T-cell (primary cell): ENCODE results near the gene UGT1A5. TPM values are rescaled to one million over a fixed set of nuclear protein-coding genes. Genes with fewer than 3 reads are reported as not detected.

ENCODE experiments used
- ATAC-seq, 4 experiments: fragments of 200-7000 bp in 3 of 4; fragments of 150-1000 bp in 1 of 4; cut with Tn5 transposase; replicated peaks in 1 of 4; 1 replicate in 3 of 4; 2 replicates in 1 of 4; pipeline ENCODE4 v1.10.0; 2021; ENCODE audit warnings: moderate library complexity in 3 of 4, mild to moderate bottlenecking in 2 of 4, moderate number of reproducible peaks in 1 of 4
- CTCF ChIA-PET, 2 donors: fragments of 300-600 bp; sonication (Branson Sonifier 250); formaldehyde crosslinking; loops; one replicate each; lab custom pipeline; 2022; ENCODE audit warnings: antibody characterized with exemption in 2 of 2; lab: Charles Lee
- POLR2A ChIA-PET, 2 donors: fragments of 300-600 bp; sonication (Branson Sonifier 250); formaldehyde crosslinking; loops; one replicate each; lab custom pipeline; 2022; ENCODE audit warnings: antibody characterized with exemption in 2 of 2; lab: Charles Lee
- DNase-seq, 35 experiments: peaks; one replicate each; pipeline versions ENCODE4 v3.0.0 to v3.0.0-alpha.2; 2013 to 2023
- H3K27ac ChIP-seq: one replicate; pipeline ENCODE4 v1.5.1; 2013; ENCODE audit warnings: low read length
- H3K27me3 ChIP-seq, 2 experiments: replicated peaks in 1 of 2; 1 replicate in 1 of 2; 2 replicates in 1 of 2; pipeline versions ENCODE4 v1.6.1 to v1.7.0; 2013; ENCODE audit warnings: low read length in 1 of 2, mixed read lengths in 1 of 2; ENCODE audit not compliant: control insufficient read depth in 2 of 2, insufficient read depth in 2 of 2; ENCODE audit errors: extremely low read depth in 1 of 2
- H3K36me3 ChIP-seq, 2 donors: 1 replicate in 1 of 2; 2 replicates in 1 of 2; pipeline versions ENCODE4 v1.6.1 to v1.7.0; 2013; ENCODE audit warnings: low read length in 1 of 2; ENCODE audit not compliant: control insufficient read depth in 2 of 2, insufficient read depth in 1 of 2; ENCODE audit errors: extremely low read depth in 1 of 2
- H3K4me1 ChIP-seq, 2 experiments: 1 replicate in 1 of 2; 2 replicates in 1 of 2; pipeline versions ENCODE4 v1.6.1 to v1.7.0; 2013; ENCODE audit warnings: low read length in 2 of 2, mixed read lengths in 1 of 2; ENCODE audit not compliant: insufficient read depth in 2 of 2, control insufficient read depth in 1 of 2; ENCODE audit errors: extremely low read depth in 1 of 2
- H3K4me3 ChIP-seq, 2 donors: 1 replicate in 1 of 2; 2 replicates in 1 of 2; pipeline versions ENCODE4 v1.5.1 to v1.7.0; 2013; ENCODE audit warnings: mild to moderate bottlenecking in 2 of 2, low read length in 1 of 2, moderate library complexity in 1 of 2; ENCODE audit not compliant: control insufficient read depth in 1 of 2; ENCODE audit errors: extremely low read depth in 1 of 2
- H3K9me3 ChIP-seq: 2 replicates; pipeline ENCODE4 v1.7.0; 2013
- H3K27ac Mint-ChIP-seq, 2 donors: one replicate each; pipeline ENCODE4 v1.8.0; 2020 to 2021; ENCODE audit warnings: mild to moderate bottlenecking in 2 of 2, mixed read lengths in 2 of 2
- H3K27me3 Mint-ChIP-seq, 2 donors: one replicate each; pipeline ENCODE4 v1.8.0; 2021 to 2022; ENCODE audit warnings: mixed read lengths in 2 of 2
- H3K36me3 Mint-ChIP-seq: one replicate; pipeline ENCODE4 v1.8.0; 2021; ENCODE audit warnings: mixed read lengths
- H3K4me1 Mint-ChIP-seq, 3 donors: one replicate each; pipeline ENCODE4 v1.8.0; 2020 to 2022; ENCODE audit warnings: mixed read lengths in 3 of 3, mild to moderate bottlenecking in 1 of 3
- H3K4me3 Mint-ChIP-seq, 3 donors: one replicate each; pipeline ENCODE4 v1.8.0; 2020 to 2022; ENCODE audit warnings: mild to moderate bottlenecking in 3 of 3, mixed read lengths in 3 of 3, moderate library complexity in 3 of 3
- H3K9me3 Mint-ChIP-seq, 3 donors: one replicate each; pipeline ENCODE4 v1.8.0; 2020 to 2022; ENCODE audit warnings: mixed read lengths in 3 of 3
- WGBS: methylation state at CpG from one replicate; pipeline ENCODE4 v1.1.5; 2013; ENCODE audit warnings: missing lambda C conversion rate; ENCODE audit not compliant: insufficient coverage; 5-methylcytosine and 5-hydroxymethylcytosine counted together
- total RNA-seq, 35 experiments: library from RNA in 6 of 35; stranded (reverse) in 6 of 35; fragments of 120-200 nt in 1 of 35; gene quantifications; one replicate each; pipeline versions ENCODE4 v1.2.1 to v1.2.4 and lab custom pipeline; 2013 to 2026

The UGT1A5 gene
- total RNA-seq, 5 donors from 2014 or later (not counting 1 experiment from before 2014, with no cell fraction given) = not detected

DNA sequence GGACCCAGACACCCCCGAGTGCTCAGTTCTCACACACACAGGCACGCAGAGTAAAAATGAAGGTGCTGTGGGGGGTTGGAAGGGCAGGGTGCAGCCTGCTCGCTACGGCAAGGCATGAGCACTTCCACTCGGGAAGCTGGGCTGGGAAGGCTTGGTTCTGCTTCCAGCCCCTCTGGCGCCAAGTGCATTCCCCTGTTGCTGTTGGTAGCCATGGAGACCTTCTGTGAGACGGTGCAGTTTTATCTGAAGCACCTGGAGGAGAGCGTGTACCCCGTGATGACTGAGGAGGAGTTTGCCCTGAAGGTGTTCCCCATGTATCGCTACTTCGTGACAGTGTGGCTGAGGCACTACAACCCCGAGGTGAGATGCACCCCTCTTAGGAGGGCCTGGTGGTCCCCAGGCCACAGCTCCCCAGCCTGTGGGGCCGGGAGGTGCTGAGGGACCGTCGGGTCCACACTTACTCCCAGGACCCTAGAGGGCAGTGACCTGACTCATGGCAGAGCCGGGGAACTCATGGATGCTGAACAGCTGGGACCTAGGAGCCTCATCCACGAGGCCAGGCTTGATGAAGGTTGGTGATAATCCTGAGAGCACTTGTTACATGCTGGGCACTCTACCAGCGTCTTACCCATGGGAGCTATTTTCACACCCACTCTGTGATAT, 80.9 kb downstream of the UGT1A5 start:
- Mint-ChIP-seq H3K36me3 (no peaks in the 10 kb centered on the region), H3K4me3 (no peak overlapping the region), H3K9me3 (no peaks in the 10 kb centered on the region), H3K27me3 (peaks cover 3 to 6% of the 10 kb centered on the region in 2 donors), H3K27ac (no peak overlapping the region), H3K4me1 (no peaks in the 10 kb centered on the region)
- Histone ChIP-seq H3K9me3 (no peaks in the 10 kb centered on the region), H3K36me3 (no peaks in the 10 kb centered on the region), H3K4me1 (no peaks in the 10 kb centered on the region), H3K4me3 (no peak overlapping the region), H3K27me3 (peaks cover 0 to 10% of the 10 kb centered on the region in 2 experiments), H3K27ac (no peak overlapping the region)
- CTCF ChIA-PET = no interaction called here
- POLR2A ChIA-PET = no interaction called here
- WGBS = 80% methylated on average over 11 of the region's 18 CpGs
- DNase-seq (no peak), ATAC-seq (no peak)

DNA sequence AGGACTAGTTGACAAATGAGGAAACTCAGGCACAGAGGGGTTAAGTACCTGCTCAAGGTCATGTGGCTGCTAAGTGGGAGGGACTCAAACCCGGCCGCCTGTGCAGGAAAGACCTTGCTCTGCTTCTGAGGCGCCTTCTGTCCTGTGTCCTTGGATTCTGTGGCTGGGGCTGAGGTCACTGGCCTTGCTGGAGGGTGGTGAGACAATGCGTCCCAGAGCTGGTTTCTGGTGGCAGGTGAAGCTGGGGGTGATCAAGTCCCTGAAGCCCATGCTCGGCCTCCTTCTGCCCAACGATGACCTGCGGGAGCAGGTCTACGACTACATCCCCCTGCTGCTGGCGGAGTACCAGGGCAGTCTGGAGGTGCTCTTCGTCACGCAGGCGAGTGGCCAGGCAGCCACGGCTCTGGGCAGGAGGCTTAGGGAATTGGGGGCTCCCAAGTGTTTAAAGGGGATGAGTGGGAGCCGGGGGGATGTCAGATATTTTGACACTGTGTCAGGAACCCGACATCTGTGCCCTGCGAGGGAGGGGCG, 81.5 kb downstream of the UGT1A5 start:
- Mint-ChIP-seq H3K27me3 (peaks cover 3 to 6% of the 10 kb centered on the region in 2 donors), H3K9me3 (no peaks in the 10 kb centered on the region), H3K4me3 (no peak overlapping the region), H3K36me3 (no peaks in the 10 kb centered on the region), H3K27ac (no peak overlapping the region), H3K4me1 (no peaks in the 10 kb centered on the region)
- no peaks in the 10 kb centered on the region for H3K36me3 ChIP-seq
- H3K9me3 ChIP-seq = no peaks in the 10 kb centered on the region
- H3K4me3 ChIP-seq = no peak overlapping the region
- DNase-seq (no peak), ATAC-seq (no peak)
- POLR2A ChIA-PET = no interaction called here
- peaks cover 0 to 14% of the 10 kb centered on the region in 2 experiments for H3K27me3 ChIP-seq
- no peaks in the 10 kb centered on the region for H3K4me1 ChIP-seq
- no peak overlapping the region for H3K27ac ChIP-seq
- WGBS = 80% methylated on average over 17 of the region's 17 CpGs
- CTCF ChIA-PET = no interaction called here

DNA sequence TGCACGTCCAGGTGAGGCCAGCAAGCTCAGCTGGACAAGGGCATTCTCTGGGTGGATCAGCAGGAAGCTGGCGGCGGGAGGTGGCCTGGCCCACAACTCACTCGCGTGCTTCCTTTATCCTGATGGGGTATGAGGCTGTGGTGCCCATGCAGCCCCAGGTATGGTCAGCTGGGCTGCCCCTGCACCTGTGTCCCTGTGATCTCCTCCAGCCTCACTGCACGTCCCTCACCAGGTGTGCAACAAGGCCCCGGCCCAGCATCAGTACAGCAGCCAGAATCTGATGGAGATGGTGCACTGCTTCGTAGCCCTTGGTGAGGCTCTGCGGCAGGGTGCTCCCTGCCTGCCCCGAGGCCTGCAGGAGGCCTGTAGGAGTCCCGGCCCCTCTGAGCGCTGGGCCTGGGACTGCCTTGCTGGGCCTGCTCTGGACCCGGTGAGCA, 83.0 kb downstream of the UGT1A5 start:
- H3K4me3 ChIP-seq = no peak overlapping the region
- H3K9me3 ChIP-seq = no peaks in the 10 kb centered on the region
- Mint-ChIP-seq H3K4me3 (no peak overlapping the region), H3K9me3 (peaks cover 0 to 5% (median 0%) of the 10 kb centered on the region in 3 donors), H3K27me3 (peaks cover 3 to 6% of the 10 kb centered on the region in 2 donors), H3K36me3 (no peaks in the 10 kb centered on the region), H3K4me1 (no peaks in the 10 kb centered on the region), H3K27ac (no peak overlapping the region)
- WGBS = 85% methylated on average over 13 of the region's 13 CpGs
- no peak overlapping the region for H3K27ac ChIP-seq
- no peaks in the 10 kb centered on the region for H3K4me1 ChIP-seq
- DNase-seq = peak in 1 of 35 experiments; percentile 9
- no peaks in the 10 kb centered on the region for H3K36me3 ChIP-seq
- POLR2A ChIA-PET = interaction anchor here in 1 of 2 donors (0.5 kb wide), 1 partner anchor 190 kb away, joined by 3 read pairs; no protein-coding TSS in a partner anchor
- CTCF ChIA-PET = no interaction called here
- ATAC-seq = no peak
- peaks cover 0 to 17% of the 10 kb centered on the region in 2 experiments for H3K27me3 ChIP-seq

DNA sequence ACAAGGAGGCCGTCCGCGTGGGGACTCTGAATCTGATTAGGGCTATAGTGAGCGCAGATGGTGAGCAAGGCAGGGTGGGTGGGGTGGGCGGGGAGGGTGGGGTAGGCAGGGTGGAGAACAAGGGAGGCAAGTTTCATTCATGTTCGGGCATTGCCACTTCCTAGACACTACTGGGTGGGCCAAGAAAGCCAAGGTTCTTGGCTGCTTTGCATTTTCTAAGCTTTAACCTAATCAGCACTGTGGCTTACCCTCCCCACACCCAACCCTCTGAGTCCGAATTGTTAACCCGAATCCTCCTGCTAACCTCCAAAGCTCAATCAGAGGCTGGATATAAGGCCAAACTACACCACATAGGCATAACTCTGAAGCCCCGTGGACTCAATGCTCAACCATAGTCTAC, 83.5 kb downstream of the UGT1A5 start:
- CTCF ChIA-PET = no interaction called here
- ATAC-seq (no peak), DNase-seq (no peak)
- H3K9me3 ChIP-seq = no peaks in the 10 kb centered on the region
- POLR2A ChIA-PET = interaction anchor here in 1 of 2 donors (0.5 kb wide), 1 partner anchor 189 kb away, joined by 3 read pairs; no protein-coding TSS in a partner anchor
- H3K4me1 ChIP-seq = no peaks in the 10 kb centered on the region
- H3K36me3 Mint-ChIP-seq = no peaks in the 10 kb centered on the region
- 92% methylated on average over 3 of the region's 9 CpGs for WGBS
- H3K4me1 Mint-ChIP-seq = no peaks in the 10 kb centered on the region
- H3K27me3 ChIP-seq = peaks cover 0 to 17% of the 10 kb centered on the region in 2 experiments
- H3K36me3 ChIP-seq = no peaks in the 10 kb centered on the region
- no peak overlapping the region for H3K27ac ChIP-seq
- peaks cover 0 to 5% (median 0%) of the 10 kb centered on the region in 3 donors for H3K9me3 Mint-ChIP-seq
- peaks cover 3 to 6% of the 10 kb centered on the region in 2 donors for H3K27me3 Mint-ChIP-seq
- no peak overlapping the region for H3K27ac Mint-ChIP-seq
- H3K4me3 ChIP-seq = no peak overlapping the region
- H3K4me3 Mint-ChIP-seq = no peak overlapping the region

DNA sequence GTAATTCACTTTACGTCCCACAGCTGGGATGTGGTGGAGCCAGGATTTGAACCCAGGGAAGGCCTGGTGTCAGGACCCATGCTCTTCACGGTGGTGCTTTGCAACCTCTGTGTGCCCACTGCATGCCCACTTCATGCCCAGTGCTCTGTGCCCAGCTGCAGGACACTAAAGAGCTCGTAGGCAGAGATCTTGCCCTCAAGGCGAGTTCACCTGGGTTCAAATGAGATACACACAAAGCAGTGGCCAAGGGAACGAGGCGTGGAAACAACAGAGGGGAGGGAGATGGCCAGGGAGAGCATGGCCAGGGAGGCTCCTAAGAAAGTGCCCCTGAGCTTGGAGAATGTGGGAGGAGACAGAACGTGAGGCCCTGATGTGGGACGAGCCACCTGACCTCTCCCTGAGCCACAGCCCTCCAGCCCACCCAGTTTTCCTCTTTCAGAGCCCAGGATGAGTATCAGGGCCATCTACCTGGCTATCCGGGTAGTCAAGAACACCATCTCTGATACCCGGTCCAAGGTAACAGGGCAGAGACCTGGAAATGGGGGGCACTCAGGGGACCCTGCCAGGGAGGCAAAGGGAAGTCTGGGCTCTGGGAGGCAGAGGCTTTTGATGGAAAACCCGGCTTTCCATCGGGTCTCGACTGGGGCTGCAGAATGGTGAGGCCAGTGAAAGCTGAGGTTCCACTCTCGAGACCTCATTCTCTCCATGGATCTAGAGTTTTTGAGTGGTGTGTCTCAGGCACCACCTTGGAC, 85.8 kb downstream of the UGT1A5 start:
- H3K36me3 Mint-ChIP-seq = no peaks in the 10 kb centered on the region
- no peak overlapping the region for H3K27ac Mint-ChIP-seq
- CTCF ChIA-PET = no interaction called here
- no peak overlapping the region for H3K4me3 Mint-ChIP-seq
- no peak overlapping the region for H3K27ac ChIP-seq
- H3K4me1 Mint-ChIP-seq = no peaks in the 10 kb centered on the region
- ATAC-seq = no peak
- POLR2A ChIA-PET = no interaction called here
- peaks cover 9 to 16% of the 10 kb centered on the region in 2 donors for H3K27me3 Mint-ChIP-seq
- H3K27me3 ChIP-seq = peaks cover 0 to 29% of the 10 kb centered on the region in 2 experiments
- DNase-seq = peak in 2 of 35 experiments; percentile 0 to 7
- H3K4me1 ChIP-seq = no peaks in the 10 kb centered on the region
- no peak overlapping the region for H3K4me3 ChIP-seq
- 75% methylated on average over 11 of the region's 14 CpGs for WGBS
- H3K36me3 ChIP-seq = no peaks in the 10 kb centered on the region
- H3K9me3 ChIP-seq = no peaks in the 10 kb centered on the region
- peaks cover 0 to 5% (median 0%) of the 10 kb centered on the region in 3 donors for H3K9me3 Mint-ChIP-seq

DNA sequence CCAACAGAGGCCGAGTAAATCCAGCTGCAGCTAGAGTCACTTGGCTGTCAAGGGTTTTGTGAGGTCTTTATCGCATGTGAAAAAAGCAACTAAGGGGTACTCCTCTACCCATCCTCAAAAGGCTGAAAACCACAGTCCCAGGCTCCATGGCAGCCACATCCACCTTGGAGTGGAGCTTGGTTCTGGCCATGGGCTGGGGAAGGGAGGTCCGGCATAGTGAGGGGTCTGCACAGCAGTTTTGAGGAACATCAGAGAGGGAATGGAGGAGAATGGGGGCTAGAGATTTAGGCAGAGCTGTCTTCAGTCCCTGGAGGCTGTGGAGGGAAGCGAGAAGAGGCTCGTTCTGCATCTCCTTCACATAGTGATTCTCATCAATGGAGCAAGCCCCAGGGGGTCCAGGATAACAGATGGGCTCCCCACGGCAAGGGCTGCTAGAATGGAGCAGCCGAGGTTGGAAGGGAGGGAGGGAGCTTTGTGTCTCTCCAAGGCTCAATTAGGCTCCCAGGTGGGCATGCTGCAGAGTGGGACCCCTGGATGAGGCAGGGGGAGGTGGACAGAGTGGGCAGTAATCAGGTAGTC, 86.5 kb downstream of the UGT1A5 start:
- H3K27ac Mint-ChIP-seq = no peak overlapping the region
- no peaks in the 10 kb centered on the region for H3K4me1 Mint-ChIP-seq
- H3K36me3 Mint-ChIP-seq = no peaks in the 10 kb centered on the region
- peaks cover 0 to 5% (median 0%) of the 10 kb centered on the region in 3 donors for H3K9me3 Mint-ChIP-seq
- ChIA-PET CTCF (no interaction called here), POLR2A (interaction anchor here in 1 of 2 donors (0.8 kb wide), 1 partner anchor 29 kb away, joined by 3 read pairs; no protein-coding TSS in a partner anchor)
- no peak overlapping the region for H3K27ac ChIP-seq
- H3K9me3 ChIP-seq = no peaks in the 10 kb centered on the region
- peaks cover 9 to 20% of the 10 kb centered on the region in 2 donors for H3K27me3 Mint-ChIP-seq
- DNase-seq (peak in 1 of 35 experiments; percentile 21), ATAC-seq (no peak)
- peaks cover 0 to 34% of the 10 kb centered on the region in 2 experiments for H3K27me3 ChIP-seq
- no peaks in the 10 kb centered on the region for H3K4me1 ChIP-seq
- H3K36me3 ChIP-seq = no peaks in the 10 kb centered on the region
- H3K4me3 ChIP-seq = no peak overlapping the region
- 42% methylated on average over 6 of the region's 7 CpGs for WGBS
- no peak overlapping the region for H3K4me3 Mint-ChIP-seq
